Panc1 (cell line): ENCODE measurements around the gene ZNF407.

Source experiments
- CTCF ChIP-seq: fragments of 450-650 bp; IDR thresholded peaks from 2 replicates; pipeline ENCODE4 v1.5.1; 2017; ENCODE audit warnings: mild to moderate bottlenecking
- POLR2AphosphoS5 ChIP-seq: IDR thresholded peaks from 2 replicates; pipeline ENCODE4 v1.6.1; 2012; ENCODE audit warnings: mild to moderate bottlenecking, low read depth, low read length, moderate library complexity
- REST ChIP-seq, 2 experiments: IDR thresholded peaks; 2 replicates each; pipeline ENCODE4 v1.6.1; 2011 to 2012; ENCODE audit warnings: low read depth in 2 of 2, control low read depth in 1 of 2, low read length in 1 of 2, mild to moderate bottlenecking in 1 of 2, moderate library complexity in 1 of 2; ENCODE audit not compliant: insufficient read depth in 1 of 2
- SIN3A ChIP-seq: IDR thresholded peaks from 2 replicates; pipeline ENCODE4 v1.6.1; 2012; ENCODE audit warnings: low read depth, mild to moderate bottlenecking, low read length, moderate library complexity, borderline replicate concordance; ENCODE audit not compliant: insufficient read depth
- TCF7L2 ChIP-seq: IDR thresholded peaks from 2 replicates; pipeline ENCODE4 v1.6.1; 2011; ENCODE audit warnings: mild to moderate bottlenecking, low read depth, low read length, inconsistent platforms

- TF ChIP-seq CTCF (no peak), SIN3A (no peak), POLR2AphosphoS5 (no peak), REST (IDR thresholded peaks at IDR 0.05; ENCODE audit: insufficient read depth in 1 of 2, low read depth in 2 of 2, low read length in 1 of 2) (no peak), TCF7L2 (no peak)
These were observed 439.4 kb downstream of the ZNF407 start for GRCh38 chr18:75036917-75037688.
